ENCODE measurements around the gene MMP15. TPM values are rescaled to one million over a fixed set of nuclear protein-coding genes. Genes with fewer than 3 reads are reported as not detected.

Gene MMP15
- total RNA-seq, 4 donors from 2014 or later, result 36.5 to 105 (median 80.5) TPM

- DNase-seq, result peak; percentile 83
- H3K27me3 ChIP-seq, result no peaks in the 10 kb centered on the region
- TF ChIP-seq POLR2A (IDR thresholded peaks at IDR 0.05) (no peak), CTCF (IDR thresholded peaks at IDR 0.05) (no peak)
- peaks cover 8 to 10% of the 10 kb centered on the region in 2 donors for H3K36me3 ChIP-seq
- peak overlapping the region; percentile 90 to 95 (median 91) for H3K27ac ChIP-seq
- intact Hi-C loops (cut with DNase I), result loop anchor here (10.0 kb wide), 1 partner anchor 189 kb away; the partner anchor contains the start of gene KIFC3
- H3K4me1 ChIP-seq, result peaks cover 65 to 83% of the 10 kb centered on the region in 2 donors
- H3K4me3 ChIP-seq (replicated peaks in 1 of 3), result no peak overlapping the region
- no peaks in the 10 kb centered on the region for H3K9me3 ChIP-seq
- 20 to 55% methylated on average over 1 to 8 of the region's 8 CpGs for whole genome bisulfite sequencing, 2 donors
Observed at GRCh38 chr16:57993438-57993837, 32.1 kb upstream of the MMP15 start.

GRCh38 chr16:57993897-57994296 lies 31.7 kb upstream of the MMP15 start:
- DNase-seq, result no peak
- intact Hi-C loops (cut with DNase I), result loop anchor here (10.0 kb wide), 1 partner anchor 189 kb away; the partner anchor contains the start of gene KIFC3
- Histone ChIP-seq H3K4me3 (replicated peaks in 1 of 3) (no peak overlapping the region), H3K36me3 (peaks cover 8 to 10% of the 10 kb centered on the region in 2 donors), H3K27ac (peak overlapping the region; percentile 90 to 95 (median 91)), H3K9me3 (no peaks in the 10 kb centered on the region), H3K4me1 (peaks cover 65 to 83% of the 10 kb centered on the region in 2 donors), H3K27me3 (no peaks in the 10 kb centered on the region)
- TF ChIP-seq CTCF (IDR thresholded peaks at IDR 0.05) (no peak), POLR2A (IDR thresholded peaks at IDR 0.05) (no peak)
- WGBS, 2 donors, result 75 to 87% methylated on average over 5 of the region's 5 CpGs

- H3K4me3 ChIP-seq (replicated peaks in 1 of 3), result no peak overlapping the region
- peak overlapping the region; percentile 90 to 95 (median 91) for H3K27ac ChIP-seq
- intact Hi-C loops (cut with DNase I), result loop anchor here (10.0 kb wide), 1 partner anchor 190 kb away; the partner anchor contains the start of gene KIFC3
- TF ChIP-seq CTCF (IDR thresholded peaks at IDR 0.05) (no peak), POLR2A (IDR thresholded peaks at IDR 0.05) (no peak)
- no peak for DNase-seq
- no peaks in the 10 kb centered on the region for H3K27me3 ChIP-seq
- H3K36me3 ChIP-seq, result peaks cover 8 to 10% of the 10 kb centered on the region in 2 donors
- H3K4me1 ChIP-seq, result peaks cover 69 to 86% of the 10 kb centered on the region in 2 donors
- 81 to 89% methylated on average over 4 of the region's 4 CpGs for WGBS, 2 donors
- H3K9me3 ChIP-seq, result no peaks in the 10 kb centered on the region
Observed at GRCh38 chr16:57994361-57994760, 31.2 kb upstream of the MMP15 start.

- H3K36me3 ChIP-seq, result peaks cover 8 to 10% of the 10 kb centered on the region in 2 donors
- H3K4me3 ChIP-seq (replicated peaks in 1 of 3), result no peak overlapping the region
- TF ChIP-seq CTCF (IDR thresholded peaks at IDR 0.05), result peak in 3 of 6 experiments; percentile 14 to 28 (median 22)
- TF ChIP-seq POLR2A (IDR thresholded peaks at IDR 0.05), result no peak
- peak; percentile 58 to 59 for DNase-seq
- intact Hi-C loops (cut with DNase I), result loop anchor here (10.0 kb wide), 1 partner anchor 190 kb away; the partner anchor contains the start of gene KIFC3
- H3K27ac ChIP-seq, result peak overlapping the region; percentile 90 to 95 (median 91)
- H3K4me1 ChIP-seq, result peaks cover 70 to 86% of the 10 kb centered on the region in 2 donors
- H3K9me3 ChIP-seq, result no peaks in the 10 kb centered on the region
- 34 to 43% methylated on average over 4 of the region's 4 CpGs for WGBS, 2 donors
- H3K27me3 ChIP-seq, result no peaks in the 10 kb centered on the region
Observed at GRCh38 chr16:57994778-57995177, 30.8 kb upstream of the MMP15 start.

GRCh38 chr16:57995721-57996405 lies 29.7 kb upstream of the MMP15 start:
- 68 to 74% methylated on average over 12 to 15 of the region's 18 CpGs for WGBS, 2 donors
- peaks cover 8 to 10% of the 10 kb centered on the region in 2 donors for H3K36me3 ChIP-seq
- DNase-seq, result peak; percentile 91 to 93
- intact Hi-C loops (cut with DNase I), result loop anchor here (10.0 kb wide), 1 partner anchor 191 kb away; the partner anchor contains the start of gene KIFC3
- peak overlapping the region; percentile 90 to 95 (median 91) for H3K27ac ChIP-seq
- no peaks in the 10 kb centered on the region for H3K27me3 ChIP-seq
- no peak overlapping the region for H3K4me3 ChIP-seq (replicated peaks in 1 of 3)
- H3K9me3 ChIP-seq, result no peaks in the 10 kb centered on the region
- peaks cover 69 to 83% of the 10 kb centered on the region in 2 donors for H3K4me1 ChIP-seq
- TF ChIP-seq POLR2A (IDR thresholded peaks at IDR 0.05) (no peak), CTCF (IDR thresholded peaks at IDR 0.05) (no peak)
